ENCODE results near the gene CHPT1.
"Not testable (repeated sequence)": the region's sequence is repeated elsewhere in the genome, so short reads cannot be mapped to it uniquely, and the experiment has no call there.

The CHPT1 gene

DNA sequence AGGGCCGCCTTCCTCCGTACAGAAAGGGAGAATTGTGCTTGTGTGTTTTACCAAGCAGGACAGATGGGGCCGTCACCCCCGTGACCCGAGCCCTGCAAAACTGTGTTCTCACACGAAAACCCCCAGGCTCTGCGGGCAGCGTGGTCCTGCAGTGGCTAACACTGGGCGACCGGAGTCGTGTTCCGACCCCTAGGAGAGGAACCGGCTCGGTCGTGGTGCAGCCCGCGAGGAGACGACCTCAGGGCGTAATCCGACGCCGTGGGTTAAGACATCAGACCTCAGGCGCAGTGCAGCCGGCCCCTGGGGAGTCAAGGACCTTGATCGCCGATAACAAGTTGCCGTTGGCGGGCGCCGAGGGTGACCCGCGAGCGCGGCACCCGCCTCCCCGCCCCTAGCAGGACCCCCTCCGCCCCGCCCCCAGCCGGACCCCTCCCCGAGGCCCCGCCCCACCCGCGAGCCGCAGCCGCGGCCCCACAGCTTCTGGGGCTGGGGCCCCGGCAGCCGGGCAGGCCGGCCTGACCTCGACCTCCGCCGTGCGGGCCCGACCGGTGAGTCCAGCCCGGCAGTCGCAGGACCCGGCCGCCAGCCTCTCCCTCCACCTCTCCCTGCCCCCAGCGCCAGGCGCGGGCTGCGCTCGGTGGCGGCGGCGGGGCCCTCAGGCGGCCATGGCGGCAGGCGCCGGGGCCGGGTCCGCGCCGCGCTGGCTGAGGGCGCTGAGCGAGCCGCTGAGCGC is at the start of gene CHPT1:
Gene CHPT1 (plus strand): TSS at position 444 of the 733 bp plus-strand sequence. CDS start 222 bp downstream, at position 666.
- DNase-seq (ENCODE audit: low spot score) = peak; percentile 61

DNA sequence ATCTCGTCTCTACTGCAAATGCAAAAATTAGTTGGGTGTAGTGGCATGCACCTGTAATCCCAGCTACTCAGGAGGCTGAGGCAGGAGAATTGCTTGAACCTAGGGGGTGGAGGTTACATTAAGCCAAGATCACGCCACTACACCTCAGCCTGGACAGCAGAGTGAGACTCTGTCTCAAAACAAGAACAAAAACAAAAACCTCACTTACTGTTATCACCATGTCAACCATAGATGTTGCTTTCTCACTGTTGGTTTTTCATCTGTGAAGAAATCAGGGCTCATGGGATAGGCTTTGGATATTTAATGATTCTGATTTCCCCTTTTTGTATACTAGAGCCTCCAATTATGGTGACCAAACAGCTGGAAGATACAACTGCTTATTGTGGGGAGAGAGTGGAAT is 49.7 kb upstream of the CHPT1 start:
- DNase-seq (ENCODE audit: low spot score) = no peak

DNA sequence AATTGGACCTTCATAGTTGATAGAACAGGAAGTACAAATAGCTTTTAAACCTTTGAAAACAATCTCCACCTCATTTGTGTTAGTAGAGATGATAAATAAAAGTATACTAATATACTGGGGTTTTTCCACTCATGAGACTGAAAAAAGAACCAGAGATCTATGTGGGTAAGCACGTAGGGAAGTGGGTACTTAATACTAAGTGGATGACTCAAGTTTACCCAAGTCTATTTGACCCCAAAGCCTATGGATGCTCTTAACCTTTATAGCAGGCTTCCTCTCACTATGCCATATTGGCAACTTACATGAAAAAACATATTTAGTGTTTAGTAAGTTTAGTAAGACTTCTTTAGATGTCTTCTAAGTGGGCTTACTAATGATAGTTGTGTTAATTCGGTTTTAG is 49.2 kb upstream of the CHPT1 start:
- no peak for DNase-seq (ENCODE audit: low spot score)

- DNase-seq (ENCODE audit: low spot score) = no peak
These were observed 46.9 kb upstream of the CHPT1 start for GRCh38 chr12:101650346-101651117.

DNA sequence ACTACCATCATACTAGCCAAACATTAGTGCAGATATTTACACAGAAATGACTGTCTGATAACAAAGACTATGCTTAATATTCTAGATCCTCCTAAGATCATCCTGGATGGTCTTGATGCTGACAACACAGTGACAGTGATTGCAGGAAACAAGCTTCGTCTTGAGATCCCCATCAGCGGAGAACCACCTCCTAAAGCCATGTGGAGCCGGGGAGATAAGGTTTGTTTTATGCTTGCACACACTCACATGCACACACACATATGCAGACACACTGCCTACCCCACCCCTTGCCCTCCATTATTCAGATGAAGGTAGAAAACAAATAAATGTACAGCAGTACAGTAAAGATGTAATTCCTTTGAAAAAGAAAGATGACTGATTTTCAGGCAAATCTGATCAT is 44.4 kb upstream of the CHPT1 start:
- DNase-seq (ENCODE audit: low spot score) = no peak

DNA sequence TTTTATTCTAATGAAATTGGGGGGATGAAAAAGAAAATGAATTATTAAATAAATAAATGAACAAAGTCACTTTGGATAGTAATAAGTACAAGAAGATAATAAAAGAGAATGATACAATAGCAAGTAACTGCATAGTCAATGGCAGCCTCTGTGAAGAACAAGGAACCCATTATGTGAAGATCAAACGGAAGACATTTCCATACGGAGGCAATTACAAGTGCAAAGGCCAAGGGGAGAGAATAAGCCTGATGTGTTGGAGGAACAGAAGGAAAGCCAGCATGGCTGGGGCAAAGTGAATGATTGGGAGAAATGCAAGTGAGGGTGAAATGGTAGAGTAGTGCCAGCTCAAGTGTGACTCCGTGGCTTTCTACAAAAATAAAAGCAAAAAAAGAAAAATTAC is 43.9 kb upstream of the CHPT1 start:
- no peak for DNase-seq (ENCODE audit: low spot score)

DNA sequence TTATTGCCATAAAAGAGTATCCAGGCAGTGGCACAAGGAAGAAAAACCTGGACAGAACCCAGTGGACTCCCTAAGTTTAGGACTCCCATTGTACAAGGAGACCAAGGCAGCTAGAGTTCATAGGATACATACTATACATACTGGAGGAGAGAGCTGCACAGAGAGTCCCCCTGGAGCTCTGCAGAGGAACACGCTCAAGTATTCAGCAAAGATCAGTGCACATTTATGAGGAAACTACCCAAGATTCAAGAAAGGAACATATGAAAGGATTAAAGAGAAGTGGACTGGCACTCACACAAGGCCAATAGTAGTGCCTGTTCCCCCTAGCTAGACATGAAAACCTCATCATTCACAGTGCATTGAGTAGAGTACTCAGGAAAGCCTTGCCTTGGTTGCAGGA is 43.0 kb upstream of the CHPT1 start:
- no peak for DNase-seq (ENCODE audit: low spot score)

- DNase-seq (ENCODE audit: low spot score) = no peak
These were observed 42.0 kb upstream of the CHPT1 start for GRCh38 chr12:101655393-101655792.

- DNase-seq (ENCODE audit: low spot score) = not testable (repeated sequence)
These were observed 36.8 kb upstream of the CHPT1 start for GRCh38 chr12:101660662-101661061.

- DNase-seq (ENCODE audit: low spot score) = no peak
These were observed 34.1 kb upstream of the CHPT1 start for GRCh38 chr12:101663298-101663697.

GRCh38 chr12:101664992-101665391 is 32.4 kb upstream of the CHPT1 start:
- DNase-seq (ENCODE audit: low spot score) = no peak

- DNase-seq (ENCODE audit: low spot score) = no peak
These were observed 31.2 kb upstream of the CHPT1 start for GRCh38 chr12:101666052-101666728.

DNA sequence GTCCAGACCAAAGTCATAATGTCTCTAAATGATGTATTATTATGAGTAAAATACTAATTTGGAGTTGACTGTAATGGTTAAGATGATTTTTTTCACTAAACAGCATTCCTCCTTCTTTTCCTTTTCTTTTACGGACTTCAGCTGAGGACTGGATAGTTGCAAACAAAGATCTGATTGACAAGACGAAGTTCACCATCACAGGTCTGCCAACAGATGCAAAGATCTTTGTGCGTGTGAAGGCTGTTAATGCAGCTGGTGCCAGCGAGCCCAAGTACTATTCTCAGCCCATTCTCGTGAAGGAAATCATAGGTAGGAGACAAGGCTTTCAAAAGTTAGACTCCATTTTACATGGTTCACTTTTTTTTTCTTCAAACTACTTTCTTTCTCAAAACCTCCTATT is 29.8 kb upstream of the CHPT1 start:
- no peak for DNase-seq (ENCODE audit: low spot score)

GRCh38 chr12:101670007-101670671 is 27.3 kb upstream of the CHPT1 start:
- DNase-seq (ENCODE audit: low spot score) = peak; percentile 38

GRCh38 chr12:101671157-101671791 is 26.2 kb upstream of the CHPT1 start:
- no peak for DNase-seq (ENCODE audit: low spot score)

GRCh38 chr12:101671833-101672232 is 25.6 kb upstream of the CHPT1 start:
- DNase-seq (ENCODE audit: low spot score) = no peak

DNA sequence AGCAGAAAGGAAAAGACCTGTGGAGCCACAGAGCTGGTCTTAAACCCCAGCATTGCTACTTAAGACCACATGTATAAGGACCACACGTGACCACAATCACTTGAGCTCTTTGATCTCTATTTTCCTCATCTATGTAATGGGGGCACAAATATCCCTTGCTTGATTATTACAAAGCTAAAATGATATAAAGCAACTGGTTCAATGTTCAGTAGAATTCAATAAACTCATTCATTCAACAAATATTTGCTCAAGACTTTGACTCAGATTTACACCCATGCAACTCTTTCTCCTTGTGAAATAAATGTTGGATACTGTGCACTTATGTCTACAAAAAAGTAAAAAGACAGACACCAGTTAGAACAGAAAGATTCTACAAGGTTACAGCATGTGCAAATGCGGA is 21.9 kb upstream of the CHPT1 start:
- DNase-seq (ENCODE audit: low spot score) = no peak

GRCh38 chr12:101676497-101676896 is 20.9 kb upstream of the CHPT1 start:
- not testable (repeated sequence) for DNase-seq (ENCODE audit: low spot score)

DNA sequence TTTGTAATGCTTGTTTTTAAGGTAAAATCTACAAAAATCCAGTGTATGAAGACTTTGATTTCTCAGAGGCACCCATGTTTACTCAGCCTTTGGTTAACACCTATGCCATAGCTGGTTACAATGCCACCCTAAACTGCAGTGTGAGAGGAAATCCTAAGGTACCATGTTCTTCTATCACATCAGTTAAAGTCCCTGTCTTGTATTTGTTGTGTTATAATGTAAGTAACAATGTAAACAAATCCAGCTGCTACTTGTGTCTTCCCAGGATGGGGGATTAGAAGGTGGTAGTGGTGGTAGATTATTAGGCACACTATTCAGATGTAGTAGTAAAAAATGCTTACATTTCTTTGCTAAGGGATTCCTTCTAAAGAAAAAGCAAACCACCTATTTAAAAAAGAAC is 19.4 kb upstream of the CHPT1 start:
- DNase-seq (ENCODE audit: low spot score) = no peak

DNA sequence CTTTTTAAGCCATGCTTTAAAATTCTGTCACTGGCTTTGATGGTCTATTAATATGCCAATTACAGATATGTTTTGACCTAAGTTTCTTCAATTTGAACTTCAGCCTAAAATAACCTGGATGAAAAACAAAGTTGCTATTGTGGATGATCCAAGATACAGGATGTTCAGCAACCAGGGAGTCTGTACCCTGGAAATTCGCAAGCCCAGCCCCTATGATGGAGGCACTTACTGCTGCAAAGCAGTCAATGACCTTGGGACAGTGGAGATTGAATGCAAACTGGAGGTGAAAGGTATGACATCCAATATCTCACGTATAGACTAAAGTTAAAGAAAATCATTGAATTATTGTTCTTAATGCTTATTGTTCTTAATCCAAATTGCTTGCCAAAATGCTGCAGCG is 17.2 kb upstream of the CHPT1 start:
- no peak for DNase-seq (ENCODE audit: low spot score)

DNA sequence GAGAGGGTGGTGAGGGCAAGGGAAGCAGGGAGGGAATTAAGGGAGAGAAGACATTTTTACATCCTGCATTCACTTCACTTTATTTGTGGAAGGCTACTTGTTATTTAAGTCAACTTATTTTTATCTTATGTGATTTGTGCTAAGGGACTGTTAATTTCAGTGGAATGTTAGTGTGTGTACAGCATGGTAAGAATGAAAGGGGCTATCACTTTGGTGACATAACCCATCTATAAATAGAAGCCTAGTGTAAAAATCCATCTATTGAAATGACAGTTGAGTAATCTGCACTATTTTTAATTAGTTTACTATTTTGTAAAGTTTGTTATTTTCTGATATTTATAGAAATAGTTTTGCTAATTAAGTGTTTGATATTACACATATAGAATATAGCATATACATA is 16.8 kb upstream of the CHPT1 start:
- no peak for DNase-seq (ENCODE audit: low spot score)

DNA sequence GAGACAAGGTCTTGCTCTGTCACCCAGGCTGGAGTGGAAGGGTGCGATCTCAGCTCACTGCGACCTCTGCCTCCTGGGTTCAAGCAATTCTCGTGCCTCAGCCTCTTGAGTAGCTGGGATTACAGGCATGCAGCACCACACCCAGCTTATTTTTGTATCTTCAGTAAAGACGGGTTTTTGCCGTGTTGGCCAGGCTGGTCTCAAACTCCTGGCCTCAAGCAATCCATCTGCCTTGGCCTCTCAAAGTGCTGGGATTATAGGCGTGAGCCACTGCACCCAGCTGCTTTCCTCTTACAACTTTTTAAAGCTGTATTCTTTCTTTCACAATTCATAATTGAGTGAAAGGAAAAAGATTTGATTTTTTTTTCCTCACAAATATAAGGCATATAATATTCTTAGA is 15.8 kb upstream of the CHPT1 start:
- not testable (repeated sequence) for DNase-seq (ENCODE audit: low spot score)

All from cerebellar cortex (tissue), 1 donor.